ENCODE results near the gene CD7. TPM values are rescaled to one million over a fixed set of nuclear protein-coding genes. Genes with fewer than 3 reads are reported as not detected.

CD7 gene
- total RNA-seq, 1 experiment from 2014 or later: not detected

GRCh38 chr17:82269882-82270500, 47.4 kb downstream of the CD7 start:
- H3K9me3 ChIP-seq: no peaks in the 10 kb centered on the region
- H3K4me3 ChIP-seq: no peak overlapping the region
- no peaks in the 10 kb centered on the region for H3K27me3 ChIP-seq
- no peak for DNase-seq
- peaks cover 66% of the 10 kb centered on the region for H3K36me3 ChIP-seq

- H3K9me3 ChIP-seq: no peaks in the 10 kb centered on the region
- H3K27me3 ChIP-seq: no peaks in the 10 kb centered on the region
- peaks cover 72% of the 10 kb centered on the region for H3K36me3 ChIP-seq
- H3K4me3 ChIP-seq: no peak overlapping the region
- DNase-seq: no peak
These were observed 48.1 kb downstream of the CD7 start for GRCh38 chr17:82269138-82269881.

- Histone ChIP-seq H3K36me3 (peaks cover 85% of the 10 kb centered on the region), H3K9me3 (no peaks in the 10 kb centered on the region), H3K27me3 (no peaks in the 10 kb centered on the region), H3K4me3 (no peak overlapping the region)
- DNase-seq: peak; percentile 99
These were observed 49.6 kb downstream of the CD7 start for GRCh38 chr17:82267575-82268379.

- no peak for DNase-seq
- peaks cover 88% of the 10 kb centered on the region for H3K36me3 ChIP-seq
These were observed 51.3 kb downstream of the CD7 start for GRCh38 chr17:82266142-82266541.

More at GRCh38 chr17:82266142-82266541, 51.3 kb downstream of the CD7 start:
- H3K9me3 ChIP-seq: no peaks in the 10 kb centered on the region
- no peak overlapping the region for H3K4me3 ChIP-seq
- no peaks in the 10 kb centered on the region for H3K27me3 ChIP-seq

Other genes with a start within 250 kb of the CD7 start
- gene FASN, start 219.4 kb downstream of the CD7 start, total RNA-seq (2014; rRNA removed; shearing (Covaris generic); ENCODE audit: low replicate concordance): 112 and 125 TPM in 2 replicates
- gene CCDC57, start 104.8 kb downstream of the CD7 start, total RNA-seq (2014; rRNA removed; shearing (Covaris generic); ENCODE audit: low replicate concordance): 6.9 and 8.2 TPM in 2 replicates
- gene SLC16A3, start 88.6 kb downstream of the CD7 start, total RNA-seq (2014; rRNA removed; shearing (Covaris generic); ENCODE audit: low replicate concordance): 529 and 652 TPM in 2 replicates
- 60.2 and 104 TPM in 2 replicates for gene CSNK1D, start 43.9 kb downstream of the CD7 start, total RNA-seq (2014; rRNA removed; shearing (Covaris generic); ENCODE audit: low replicate concordance)
- 2.7 and 25.9 TPM in 2 replicates for gene SECTM1, start 16.2 kb upstream of the CD7 start, total RNA-seq (2014; rRNA removed; shearing (Covaris generic); ENCODE audit: low replicate concordance)
- 2.3 TPM in 1 of 2 replicates, not detected in the other for gene TEX19, start 41.6 kb upstream of the CD7 start, total RNA-seq (2014; rRNA removed; shearing (Covaris generic); ENCODE audit: low replicate concordance)
- gene UTS2R, start 54.2 kb upstream of the CD7 start, total RNA-seq (2014; rRNA removed; shearing (Covaris generic); ENCODE audit: low replicate concordance): not detected in 2 replicates
- 12.1 and 15.3 TPM in 2 replicates for gene HEXD, start 100.7 kb upstream of the CD7 start, total RNA-seq (2014; rRNA removed; shearing (Covaris generic); ENCODE audit: low replicate concordance)
- 21.2 and 33.7 TPM in 2 replicates for gene OGFOD3, start 101.0 kb upstream of the CD7 start, total RNA-seq (2014; rRNA removed; shearing (Covaris generic); ENCODE audit: low replicate concordance)
- gene CYBC1, start 133.1 kb upstream of the CD7 start, total RNA-seq (2014; rRNA removed; shearing (Covaris generic); ENCODE audit: low replicate concordance): 71.0 and 84.5 TPM in 2 replicates
- 15.8 and 33.7 TPM in 2 replicates for gene NARF, start 141.1 kb upstream of the CD7 start, total RNA-seq (2014; rRNA removed; shearing (Covaris generic); ENCODE audit: low replicate concordance)
- gene FOXK2, start 202.1 kb upstream of the CD7 start, total RNA-seq (2014; rRNA removed; shearing (Covaris generic); ENCODE audit: low replicate concordance): 42.6 and 48.5 TPM in 2 replicates

All from MG63 (cell line).